SK-N-SH treated with all-trans-retinoic acid at 6 μM for 48 hours (cell line): Measurements from ENCODE around the gene IGFBP4.

ENCODE experiments used
- ATAC-seq: fragments of 200-7000 bp; cut with Tn5 transposase; 3 replicates; pipeline ENCODE4 v1.9.1; 2020; ENCODE audit warnings: mild to moderate bottlenecking, moderate library complexity
- ARNTL ChIP-seq: fragments of 450-650 bp; formaldehyde crosslinking; IDR thresholded peaks from 2 replicates; pipeline ENCODE4 v1.5.0; 2020; ENCODE audit warnings: low read depth, mild to moderate bottlenecking, moderate library complexity, borderline replicate concordance
- BACH2 ChIP-seq: fragments of 250-450 bp; sonication (Bioruptor Pico); IDR thresholded peaks from 2 replicates; pipeline ENCODE4 v1.9.0; 2021; ENCODE audit warnings: mild to moderate bottlenecking, borderline replicate concordance
- CSDC2 ChIP-seq: fragments of 250-450 bp; sonication (Bioruptor Pico); IDR thresholded peaks from 2 replicates; pipeline ENCODE4 v1.5.0; 2020; ENCODE audit warnings: mild to moderate bottlenecking, moderate library complexity
- ESRRG ChIP-seq: fragments of 250-450 bp; sonication (Bioruptor Pico); IDR thresholded peaks from 2 replicates; pipeline ENCODE4 v1.6.1; 2021; ENCODE audit warnings: mild to moderate bottlenecking
- GLIS3 ChIP-seq: fragments of 250-450 bp; sonication (Bioruptor Pico); IDR thresholded peaks from 2 replicates; pipeline ENCODE4 v1.5.0; 2020; ENCODE audit warnings: mild to moderate bottlenecking, moderate library complexity
- OSR1 ChIP-seq: fragments of 250-450 bp; sonication (Bioruptor Pico); IDR thresholded peaks from 2 replicates; pipeline ENCODE4 v1.8.0; 2022; ENCODE audit warnings: moderate library complexity, mild to moderate bottlenecking, inconsistent platforms
- POU6F1 ChIP-seq: fragments of 250-450 bp; sonication (Bioruptor Pico); IDR thresholded peaks from 2 replicates; pipeline ENCODE4 v1.8.0; 2021; ENCODE audit warnings: low read depth, mild to moderate bottlenecking, moderate library complexity, borderline replicate concordance
- PPARA ChIP-seq: fragments of 250-450 bp; sonication (Bioruptor Pico); IDR thresholded peaks from 2 replicates; pipeline ENCODE4 v1.5.0; 2020; ENCODE audit warnings: mild to moderate bottlenecking, borderline replicate concordance
- RARB ChIP-seq: fragments of 250-450 bp; sonication (Bioruptor Pico); IDR thresholded peaks from 2 replicates; pipeline ENCODE4 v1.8.0; 2021; ENCODE audit warnings: mild to moderate bottlenecking, moderate library complexity
- TCF4 ChIP-seq: fragments of 250-450 bp; sonication (Bioruptor Pico); IDR thresholded peaks from 2 replicates; pipeline ENCODE4 v1.8.0; 2021; ENCODE audit warnings: mild to moderate bottlenecking, moderate library complexity, borderline replicate concordance
- TOX ChIP-seq: fragments of 250-450 bp; sonication (Bioruptor Pico); IDR thresholded peaks from 2 replicates; pipeline ENCODE4 v1.8.0; 2021; ENCODE audit warnings: mild to moderate bottlenecking, moderate library complexity, borderline replicate concordance
- TSHZ2 ChIP-seq: fragments of 250-450 bp; sonication (Bioruptor Pico); IDR thresholded peaks from 2 replicates; pipeline ENCODE4 v1.5.0; 2020; ENCODE audit warnings: mild to moderate bottlenecking, moderate library complexity
- ZC3H10 ChIP-seq: fragments of 250-450 bp; sonication (Bioruptor Pico); IDR thresholded peaks from 2 replicates; pipeline ENCODE4 v1.5.1; 2021; ENCODE audit warnings: mild to moderate bottlenecking, moderate library complexity
- ZFP3 ChIP-seq: fragments of 250-450 bp; sonication (Bioruptor Pico); IDR thresholded peaks from 2 replicates; pipeline ENCODE4 v1.5.0; 2020; ENCODE audit warnings: mild to moderate bottlenecking, moderate library complexity
- ZFP30 ChIP-seq: fragments of 450-650 bp; formaldehyde crosslinking; IDR thresholded peaks from 2 replicates; pipeline ENCODE4 v1.5.0; 2022; ENCODE audit warnings: mild to moderate bottlenecking, moderate library complexity
- ZNF565 ChIP-seq: fragments of 450-650 bp; formaldehyde crosslinking; conservative IDR thresholded peaks from 2 replicates; pipeline ENCODE4 v1.5.0; 2020; ENCODE audit warnings: low read depth, mild to moderate bottlenecking, moderate library complexity
- ZNF8 ChIP-seq: fragments of 450-650 bp; formaldehyde crosslinking; IDR thresholded peaks from 2 replicates; pipeline ENCODE4 v1.5.0; 2020; ENCODE audit warnings: mild to moderate bottlenecking, moderate library complexity
- TF ChIP-seq, protein P1 (sequence below): fragments of 250-450 bp; sonication (Bioruptor Pico); IDR thresholded peaks from 2 replicates; pipeline ENCODE4 v1.8.0; 2020; ENCODE audit warnings: mild to moderate bottlenecking, moderate library complexity, borderline replicate concordance
- TF ChIP-seq, protein P2 (sequence below): fragments of 250-450 bp; sonication (Bioruptor Pico); IDR thresholded peaks from 2 replicates; pipeline ENCODE4 v1.5.1; 2021; ENCODE audit warnings: mild to moderate bottlenecking, moderate library complexity

The IGFBP4 gene

DNA sequence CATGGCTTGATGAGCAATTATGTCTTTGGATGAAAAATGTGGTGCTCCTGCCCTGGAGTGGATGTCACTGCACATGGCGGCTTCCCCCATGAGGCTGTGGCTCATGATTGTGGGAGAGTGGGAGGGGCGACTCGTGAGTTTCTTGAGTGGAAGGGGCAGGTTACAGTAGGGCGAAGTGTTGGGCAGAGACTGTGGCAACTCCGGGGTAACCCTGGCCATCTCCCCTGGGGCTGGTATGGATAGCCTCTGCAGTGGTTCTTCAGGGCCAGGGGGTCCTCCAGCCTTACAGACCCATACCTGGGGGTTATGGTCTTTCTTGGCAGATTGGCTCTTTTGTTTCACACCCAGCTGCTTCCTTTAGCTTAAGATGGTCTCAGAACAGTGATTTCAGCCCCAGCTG lies 59.5 kb downstream of the IGFBP4 start:
- ATAC-seq = no peak
- TF ChIP-seq, protein P1, sequence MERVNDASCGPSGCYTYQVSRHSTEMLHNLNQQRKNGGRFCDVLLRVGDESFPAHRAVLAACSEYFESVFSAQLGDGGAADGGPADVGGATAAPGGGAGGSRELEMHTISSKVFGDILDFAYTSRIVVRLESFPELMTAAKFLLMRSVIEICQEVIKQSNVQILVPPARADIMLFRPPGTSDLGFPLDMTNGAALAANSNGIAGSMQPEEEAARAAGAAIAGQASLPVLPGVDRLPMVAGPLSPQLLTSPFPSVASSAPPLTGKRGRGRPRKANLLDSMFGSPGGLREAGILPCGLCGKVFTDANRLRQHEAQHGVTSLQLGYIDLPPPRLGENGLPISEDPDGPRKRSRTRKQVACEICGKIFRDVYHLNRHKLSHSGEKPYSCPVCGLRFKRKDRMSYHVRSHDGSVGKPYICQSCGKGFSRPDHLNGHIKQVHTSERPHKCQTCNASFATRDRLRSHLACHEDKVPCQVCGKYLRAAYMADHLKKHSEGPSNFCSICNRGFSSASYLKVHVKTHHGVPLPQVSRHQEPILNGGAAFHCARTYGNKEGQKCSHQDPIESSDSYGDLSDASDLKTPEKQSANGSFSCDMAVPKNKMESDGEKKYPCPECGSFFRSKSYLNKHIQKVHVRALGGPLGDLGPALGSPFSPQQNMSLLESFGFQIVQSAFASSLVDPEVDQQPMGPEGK (CRISPR knock-in tag) = no peak
- no peak for TF ChIP-seq BACH2 (CRISPR knock-in tag)
- no peak for TF ChIP-seq ZFP30
- no peak for TF ChIP-seq POU6F1
- no peak for TF ChIP-seq TOX
- no peak for TF ChIP-seq CSDC2 (CRISPR knock-in tag)
- TF ChIP-seq RARB (CRISPR knock-in tag) = no peak
- TF ChIP-seq ZNF8 (CRISPR knock-in tag) = no peak
- TF ChIP-seq OSR1 (CRISPR knock-in tag) = no peak
- TF ChIP-seq ZFP3 = no peak
- TF ChIP-seq ZNF565 (CRISPR knock-in tag) = no peak
- no peak for TF ChIP-seq ARNTL (CRISPR knock-in tag)
- TF ChIP-seq ESRRG (CRISPR knock-in tag) = no peak
- TF ChIP-seq PPARA = no peak
- TF ChIP-seq ZC3H10 (CRISPR knock-in tag) = no peak
- no peak for TF ChIP-seq TCF4 (CRISPR knock-in tag)
- no peak for TF ChIP-seq TSHZ2
- TF ChIP-seq, all 23 proteins: peak for 0

GRCh38 chr17:40503154-40503553 lies 59.9 kb downstream of the IGFBP4 start:
- TF ChIP-seq ZNF565 (CRISPR knock-in tag) (no peak), POU6F1 (no peak), ZFP3 (no peak), ZFP30 (no peak)
- no peak for ATAC-seq

DNA sequence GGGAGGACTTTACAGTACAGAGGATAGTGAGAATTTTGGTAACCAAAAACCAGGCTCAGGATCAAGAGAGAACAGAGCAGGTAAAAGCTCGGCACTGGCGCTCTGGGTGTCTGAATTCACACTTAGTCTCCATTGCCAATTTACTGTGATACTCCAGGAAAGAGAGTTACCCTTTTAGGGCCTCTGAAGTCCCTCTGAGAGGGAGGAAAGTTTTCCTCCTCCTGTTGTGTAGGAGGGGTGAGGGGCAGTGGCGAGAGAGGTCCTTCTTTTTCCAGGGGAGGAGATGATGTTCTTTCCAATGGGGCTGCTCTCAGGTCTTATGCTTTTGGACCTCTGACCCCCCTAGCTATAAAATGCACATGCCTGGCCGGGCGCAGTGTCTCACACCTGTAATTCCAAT lies 63.5 kb downstream of the IGFBP4 start:
- no peak for ATAC-seq
- TF ChIP-seq, protein P2, sequence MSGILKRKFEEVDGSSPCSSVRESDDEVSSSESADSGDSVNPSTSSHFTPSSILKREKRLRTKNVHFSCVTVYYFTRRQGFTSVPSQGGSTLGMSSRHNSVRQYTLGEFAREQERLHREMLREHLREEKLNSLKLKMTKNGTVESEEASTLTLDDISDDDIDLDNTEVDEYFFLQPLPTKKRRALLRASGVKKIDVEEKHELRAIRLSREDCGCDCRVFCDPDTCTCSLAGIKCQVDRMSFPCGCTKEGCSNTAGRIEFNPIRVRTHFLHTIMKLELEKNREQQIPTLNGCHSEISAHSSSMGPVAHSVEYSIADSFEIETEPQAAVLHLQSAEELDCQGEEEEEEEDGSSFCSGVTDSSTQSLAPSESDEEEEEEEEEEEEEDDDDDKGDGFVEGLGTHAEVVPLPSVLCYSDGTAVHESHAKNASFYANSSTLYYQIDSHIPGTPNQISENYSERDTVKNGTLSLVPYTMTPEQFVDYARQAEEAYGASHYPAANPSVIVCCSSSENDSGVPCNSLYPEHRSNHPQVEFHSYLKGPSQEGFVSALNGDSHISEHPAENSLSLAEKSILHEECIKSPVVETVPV (CRISPR knock-in tag) = no peak
- TF ChIP-seq ZFP3 (no peak), GLIS3 (no peak), PPARA (no peak), RARB (CRISPR knock-in tag) (no peak), POU6F1 (no peak), ESRRG (CRISPR knock-in tag) (no peak)
- TF ChIP-seq, protein P1 (CRISPR knock-in tag) = no peak
